ENCODE measurements around the gene SIVA1. TPM values are rescaled to one million over a fixed set of nuclear protein-coding genes. Genes with fewer than 3 reads are reported as not detected.

SIVA1 gene
- total RNA-seq, 2 donors from 2014 or later = 137 to 238 TPM

DNA sequence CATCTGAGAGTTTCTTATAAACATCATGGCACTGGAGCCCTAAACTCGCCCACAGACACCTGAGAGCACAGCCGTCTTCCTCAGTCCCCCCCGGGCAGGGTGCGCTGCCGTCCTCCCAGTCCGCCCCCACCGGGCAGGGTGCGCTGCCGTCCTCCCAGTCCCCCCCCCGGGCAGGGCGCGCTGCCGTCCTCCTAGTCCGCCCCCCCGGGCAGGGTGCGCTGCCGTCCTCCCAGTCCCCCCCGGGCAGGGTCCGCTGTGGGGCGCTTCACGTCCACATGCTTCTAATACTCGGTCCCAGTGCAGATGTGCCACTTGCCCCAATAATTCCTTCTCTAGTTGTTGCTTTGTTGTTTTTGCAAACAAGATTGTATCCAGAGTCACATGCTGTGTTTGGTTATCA lies 35.8 kb upstream of the SIVA1 start:
- Histone ChIP-seq H3K9me3 (no peaks in the 10 kb centered on the region), H3K4me3 (no peak overlapping the region), H3K36me3 (peaks cover 48% of the 10 kb centered on the region), H3K27ac (peak overlapping the region; percentile 58 to 81), H3K4me1 (peaks cover 0 to 33% of the 10 kb centered on the region in 2 donors), H3K27me3 (no peaks in the 10 kb centered on the region)
- TF ChIP-seq, protein P1, sequence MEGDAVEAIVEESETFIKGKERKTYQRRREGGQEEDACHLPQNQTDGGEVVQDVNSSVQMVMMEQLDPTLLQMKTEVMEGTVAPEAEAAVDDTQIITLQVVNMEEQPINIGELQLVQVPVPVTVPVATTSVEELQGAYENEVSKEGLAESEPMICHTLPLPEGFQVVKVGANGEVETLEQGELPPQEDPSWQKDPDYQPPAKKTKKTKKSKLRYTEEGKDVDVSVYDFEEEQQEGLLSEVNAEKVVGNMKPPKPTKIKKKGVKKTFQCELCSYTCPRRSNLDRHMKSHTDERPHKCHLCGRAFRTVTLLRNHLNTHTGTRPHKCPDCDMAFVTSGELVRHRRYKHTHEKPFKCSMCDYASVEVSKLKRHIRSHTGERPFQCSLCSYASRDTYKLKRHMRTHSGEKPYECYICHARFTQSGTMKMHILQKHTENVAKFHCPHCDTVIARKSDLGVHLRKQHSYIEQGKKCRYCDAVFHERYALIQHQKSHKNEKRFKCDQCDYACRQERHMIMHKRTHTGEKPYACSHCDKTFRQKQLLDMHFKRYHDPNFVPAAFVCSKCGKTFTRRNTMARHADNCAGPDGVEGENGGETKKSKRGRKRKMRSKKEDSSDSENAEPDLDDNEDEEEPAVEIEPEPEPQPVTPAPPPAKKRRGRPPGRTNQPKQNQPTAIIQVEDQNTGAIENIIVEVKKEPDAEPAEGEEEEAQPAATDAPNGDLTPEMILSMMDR (IDR thresholded peaks at IDR 0.05) = no peak
- no peak for DNase-seq (ENCODE audit: low spot score)

- no peaks in the 10 kb centered on the region for H3K9me3 ChIP-seq
- H3K4me1 ChIP-seq = peaks cover 0 to 38% of the 10 kb centered on the region in 2 donors
- H3K27ac ChIP-seq = peak overlapping the region; percentile 58 to 81
- H3K27me3 ChIP-seq = no peaks in the 10 kb centered on the region
- H3K36me3 ChIP-seq = peaks cover 42% of the 10 kb centered on the region
- no peak overlapping the region for H3K4me3 ChIP-seq
- TF ChIP-seq, protein P1 (IDR thresholded peaks at IDR 0.05) = no peak
- no peak for DNase-seq (ENCODE audit: low spot score)
Measured at GRCh38 chr14:104717646-104718045, 35.3 kb upstream of the SIVA1 start.

DNA sequence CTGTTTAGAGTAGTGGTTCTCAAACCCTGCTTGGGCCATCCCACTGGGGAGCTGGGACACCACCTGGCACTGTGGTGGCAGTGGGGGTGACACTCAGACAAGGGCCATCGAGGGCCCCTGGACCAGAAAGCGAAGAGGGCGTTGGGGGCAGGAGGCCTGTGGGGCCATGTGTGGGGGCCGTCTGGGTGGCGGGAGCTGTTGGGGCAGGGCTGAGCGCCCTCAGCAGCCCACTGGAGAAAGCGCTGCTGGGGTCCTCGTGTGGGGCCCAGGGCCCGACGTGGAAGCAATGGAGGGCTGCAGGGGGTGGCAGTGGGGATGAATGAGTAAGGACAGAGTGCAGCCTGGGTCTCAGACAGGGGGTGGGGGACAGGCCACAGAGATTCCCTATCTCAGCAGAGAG lies 34.8 kb upstream of the SIVA1 start:
- no peak overlapping the region for H3K4me3 ChIP-seq
- DNase-seq (ENCODE audit: low spot score) = no peak
- TF ChIP-seq, protein P1 (IDR thresholded peaks at IDR 0.05) = no peak
- peak overlapping the region; percentile 58 to 81 for H3K27ac ChIP-seq
- H3K4me1 ChIP-seq = peaks cover 1 to 43% of the 10 kb centered on the region in 2 donors
- no peaks in the 10 kb centered on the region for H3K27me3 ChIP-seq
- H3K36me3 ChIP-seq = peaks cover 37% of the 10 kb centered on the region
- H3K9me3 ChIP-seq = no peaks in the 10 kb centered on the region

GRCh38 chr14:104718871-104719270 lies 34.1 kb upstream of the SIVA1 start:
- DNase-seq (ENCODE audit: low spot score) = no peak

DNA sequence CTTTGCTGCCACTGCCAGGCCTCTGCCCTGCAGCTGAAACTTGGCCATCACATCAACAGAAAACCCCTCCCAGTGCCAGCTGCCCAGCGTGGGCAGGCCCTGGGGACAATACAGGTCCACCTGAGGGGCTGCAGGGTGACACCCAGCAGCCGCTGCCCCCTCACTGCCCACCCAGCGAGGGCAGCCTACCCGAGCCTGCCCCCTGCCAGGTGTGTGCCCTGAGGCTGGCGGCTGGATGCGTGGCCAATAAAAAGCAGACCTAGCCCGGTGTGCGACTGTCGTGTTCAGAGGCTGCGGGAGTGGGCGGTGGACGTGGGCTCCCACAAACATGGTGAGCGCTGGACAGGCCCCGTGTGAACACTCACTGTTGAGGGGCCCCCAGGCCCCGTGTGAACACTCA lies 33.6 kb upstream of the SIVA1 start:
- no peaks in the 10 kb centered on the region for H3K27me3 ChIP-seq
- H3K4me3 ChIP-seq = no peak overlapping the region
- no peaks in the 10 kb centered on the region for H3K9me3 ChIP-seq
- H3K36me3 ChIP-seq = peaks cover 26% of the 10 kb centered on the region
- TF ChIP-seq, protein P1 (IDR thresholded peaks at IDR 0.05) = no peak
- peaks cover 3 to 52% of the 10 kb centered on the region in 2 donors for H3K4me1 ChIP-seq
- DNase-seq (ENCODE audit: low spot score) = no peak
- peak overlapping the region; percentile 58 to 81 for H3K27ac ChIP-seq

More at GRCh38 chr14:104718871-104719270, 34.1 kb upstream of the SIVA1 start:
- H3K4me3 ChIP-seq = no peak overlapping the region
- TF ChIP-seq, protein P1 (IDR thresholded peaks at IDR 0.05) = no peak
- peaks cover 30% of the 10 kb centered on the region for H3K36me3 ChIP-seq
- peak overlapping the region; percentile 58 to 81 for H3K27ac ChIP-seq
- H3K4me1 ChIP-seq = peaks cover 3 to 51% of the 10 kb centered on the region in 2 donors
- H3K9me3 ChIP-seq = no peaks in the 10 kb centered on the region
- no peaks in the 10 kb centered on the region for H3K27me3 ChIP-seq
